Forelimb muscle (tissue), 1 donor: ENCODE results near the gene STKLD1. TPM values are rescaled to one million over a fixed set of nuclear protein-coding genes. Genes with fewer than 3 reads are reported as not detected.

ENCODE experiments used
- DNase-seq: peaks from one replicate; pipeline ENCODE4 v3.0.0-alpha.2; 2013; ENCODE audit warnings: low read depth
- polyA plus RNA-seq: library from polyadenylated mRNA; unstranded; fragments of 120-200 nt; gene quantifications from one replicate; pipeline ENCODE4 v1.2.1, GENCODE V29; 2013; ENCODE audit not compliant: insufficient read length

STKLD1 gene
- polyA plus RNA-seq, 1 donor, result 2.2 TPM

DNA sequence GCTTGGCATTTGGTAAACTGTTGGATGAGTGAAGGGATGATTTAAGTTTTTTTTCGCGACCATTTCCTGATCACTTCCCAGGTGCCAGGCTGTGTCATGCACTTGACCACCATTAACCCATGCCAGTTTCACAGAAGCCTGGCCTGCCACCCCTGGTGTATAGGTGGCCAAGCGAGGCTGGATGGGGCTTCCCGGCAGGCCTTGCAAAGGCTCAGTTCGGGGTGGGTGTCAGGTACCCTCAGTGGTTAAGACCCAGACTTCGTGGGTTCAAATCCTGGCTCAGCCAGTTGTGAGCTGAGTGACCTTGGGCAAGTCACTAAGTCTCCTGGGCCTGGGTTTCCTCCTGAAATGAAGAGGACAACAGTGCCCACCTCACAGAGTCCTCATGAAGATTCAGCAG is 30.6 kb upstream of the STKLD1 start:
- no peak for DNase-seq

DNA sequence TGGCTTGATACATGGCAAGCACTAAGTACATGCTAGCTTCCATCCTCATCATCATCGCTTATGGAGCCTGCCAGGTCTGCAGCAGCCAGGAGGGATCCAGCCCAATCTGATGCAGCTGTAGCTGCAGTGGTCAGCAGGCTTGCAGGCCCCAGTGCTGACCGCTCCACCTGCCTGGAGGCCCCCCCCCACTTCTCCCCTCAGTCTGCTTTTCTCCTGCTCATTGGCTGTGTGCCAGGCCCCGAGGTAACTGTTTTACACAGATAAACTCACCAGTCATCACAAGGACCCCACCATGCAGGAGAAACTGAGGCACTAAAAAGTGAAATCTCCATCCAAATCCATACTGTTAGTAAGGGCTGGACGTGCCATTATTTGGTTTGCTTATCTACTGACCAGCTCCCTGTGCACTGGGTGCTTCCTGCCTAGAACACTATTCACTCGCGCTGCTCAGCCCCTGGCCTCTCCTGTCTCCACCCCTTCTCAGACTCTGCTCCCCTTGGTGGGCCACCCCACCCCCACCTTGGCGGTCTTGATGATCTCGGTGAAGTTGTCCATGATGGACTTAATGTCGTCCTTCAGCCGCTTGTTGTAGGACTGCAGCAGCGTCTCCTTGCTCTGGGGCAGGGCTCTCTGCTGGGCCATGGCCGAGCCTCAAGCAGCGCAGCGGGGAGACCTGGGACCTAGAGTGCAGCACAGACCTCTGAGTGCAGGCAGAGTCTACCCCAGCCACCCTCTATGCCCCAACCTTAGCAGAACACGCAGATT is 30.0 kb upstream of the STKLD1 start:
- no peak for DNase-seq

DNA sequence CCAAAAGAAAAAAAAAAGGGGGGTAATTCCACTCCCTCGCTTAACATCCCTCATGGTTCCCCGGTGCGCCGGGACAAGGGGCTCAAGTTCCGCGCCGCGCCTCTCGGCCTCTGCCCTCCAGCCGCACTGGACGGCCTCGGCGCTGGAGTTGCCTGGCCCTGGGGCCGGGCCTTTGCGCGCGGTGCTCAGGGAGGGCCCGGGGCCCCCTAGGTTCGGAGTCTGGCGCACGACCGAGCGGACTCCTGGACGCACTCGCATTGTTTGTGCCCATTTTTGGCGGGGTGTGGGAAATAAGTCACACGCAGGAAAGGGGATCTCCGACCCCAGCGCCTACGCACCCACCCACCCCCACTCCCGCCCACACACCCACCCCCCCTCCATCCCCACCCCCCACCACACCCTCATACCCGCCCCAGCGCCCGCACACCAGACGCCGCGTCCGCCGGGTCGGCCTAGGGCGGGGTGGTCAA is 28.6 kb upstream of the STKLD1 start:
- DNase-seq, result no peak

DNA sequence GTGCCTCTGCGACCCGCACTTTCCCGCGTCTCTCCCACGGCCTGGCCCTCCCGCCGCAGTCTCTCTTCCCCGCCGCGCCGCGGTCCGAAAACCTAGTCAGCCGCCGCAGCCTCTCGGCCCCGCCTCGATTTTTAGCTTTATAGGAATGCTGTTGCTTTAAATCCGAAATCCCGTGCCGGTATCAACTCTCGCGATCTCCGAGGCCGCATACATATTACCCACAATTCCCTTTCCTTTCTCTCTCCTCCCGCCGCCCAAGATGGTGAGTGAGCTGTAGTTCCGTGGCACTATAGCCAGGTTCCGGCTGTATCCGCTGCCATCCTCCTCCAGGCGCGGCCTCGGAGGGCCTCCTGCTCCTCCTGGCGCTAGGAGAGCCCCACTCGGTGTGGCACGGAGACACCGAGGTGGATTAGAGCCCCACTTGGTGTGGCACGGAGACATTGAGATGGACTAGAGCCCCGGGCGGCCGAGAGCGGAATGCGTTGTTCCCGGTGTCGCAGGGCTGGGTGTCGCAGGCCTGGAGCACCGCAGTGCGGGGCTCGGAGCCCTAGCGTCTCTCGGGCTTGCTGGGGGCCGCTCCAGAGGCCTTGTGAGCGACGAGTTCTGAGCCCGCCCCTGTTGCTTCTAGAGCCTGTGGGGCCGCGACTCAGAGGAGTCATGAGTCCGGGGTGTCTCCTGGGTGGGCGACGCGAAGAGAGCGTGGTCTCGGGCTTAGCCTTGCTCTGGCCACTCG is 28.0 kb upstream of the STKLD1 start, which contains the start of the genes MED22 and RPL7A:
TSS of gene MED22 (minus strand) at position 147 of the 733 bp plus-strand sequence. CDS start 1,469 bp downstream, outside the sequence.
TSS of gene RPL7A (plus strand) at position 234 of the 733 bp plus-strand sequence. CDS start at position 260, 26 bp downstream.
- DNase-seq, result peak; percentile 96

DNA sequence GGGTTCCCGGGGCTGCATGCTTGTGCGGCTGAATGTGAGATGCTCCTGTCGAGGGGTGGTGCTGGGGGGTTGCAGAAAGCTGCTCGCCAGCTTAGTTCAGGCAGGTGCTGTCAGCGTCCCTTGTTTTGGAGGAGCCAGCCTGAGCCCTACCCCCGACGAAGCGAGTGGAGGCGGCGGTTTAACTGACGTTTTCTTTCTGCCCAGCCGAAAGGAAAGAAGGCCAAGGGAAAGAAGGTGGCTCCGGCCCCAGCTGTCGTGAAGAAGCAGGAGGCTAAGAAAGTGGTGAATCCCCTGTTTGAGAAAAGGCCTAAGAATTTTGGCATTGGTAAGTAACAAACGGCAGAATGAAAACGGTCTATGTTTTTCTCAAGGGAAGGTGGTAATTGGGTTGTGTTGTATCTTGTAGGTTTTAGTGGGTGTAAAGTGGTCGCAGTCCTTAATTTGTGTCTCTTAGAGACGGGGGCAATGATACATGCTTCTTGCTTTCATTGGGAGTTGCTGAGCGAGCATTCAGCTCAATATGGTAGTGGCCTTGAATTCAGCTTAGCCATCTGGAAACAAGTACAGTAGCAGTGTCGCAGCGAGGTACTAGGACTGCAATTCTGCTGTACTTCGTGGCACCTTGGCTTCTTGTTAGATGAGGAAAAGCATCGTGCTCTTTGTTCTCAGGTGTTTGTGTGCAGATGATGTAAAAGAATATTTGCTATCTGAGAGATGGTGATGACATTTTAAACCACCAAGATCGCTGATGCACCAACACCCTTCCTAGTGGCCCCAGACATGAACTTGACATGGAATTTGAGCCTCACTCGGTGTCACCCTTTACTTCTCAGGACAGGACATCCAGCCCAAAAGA is 27.2 kb upstream of the STKLD1 start:
- no peak for DNase-seq

DNA sequence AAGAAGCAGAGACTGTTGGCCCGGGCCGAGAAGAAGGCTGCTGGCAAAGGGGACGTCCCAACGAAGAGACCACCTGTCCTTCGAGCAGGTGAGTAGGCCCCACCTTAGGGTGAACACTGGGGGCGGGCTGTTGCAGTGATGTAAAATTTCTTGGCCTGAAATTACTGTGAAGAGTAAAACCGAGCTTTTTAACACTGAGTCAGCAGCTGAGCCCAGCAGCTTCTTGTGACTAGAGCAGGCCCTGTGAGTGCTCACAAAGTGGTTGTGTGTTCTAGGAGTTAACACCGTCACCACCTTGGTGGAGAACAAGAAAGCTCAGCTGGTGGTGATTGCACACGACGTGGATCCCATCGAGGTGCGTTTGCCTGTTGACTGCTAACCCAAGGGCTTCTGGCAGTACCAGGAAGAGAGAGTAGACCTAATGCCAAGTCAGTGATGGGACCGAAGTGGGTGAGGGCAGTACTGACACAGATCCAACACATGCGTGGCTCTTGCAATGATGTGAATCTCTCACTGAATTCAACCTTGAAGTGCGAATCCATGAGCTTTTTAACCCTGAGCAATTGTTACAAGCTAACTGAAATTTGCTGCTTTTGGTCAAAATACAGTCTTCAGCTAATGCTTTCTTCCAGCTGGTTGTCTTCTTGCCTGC is 26.1 kb upstream of the STKLD1 start:
- no peak for DNase-seq

DNA sequence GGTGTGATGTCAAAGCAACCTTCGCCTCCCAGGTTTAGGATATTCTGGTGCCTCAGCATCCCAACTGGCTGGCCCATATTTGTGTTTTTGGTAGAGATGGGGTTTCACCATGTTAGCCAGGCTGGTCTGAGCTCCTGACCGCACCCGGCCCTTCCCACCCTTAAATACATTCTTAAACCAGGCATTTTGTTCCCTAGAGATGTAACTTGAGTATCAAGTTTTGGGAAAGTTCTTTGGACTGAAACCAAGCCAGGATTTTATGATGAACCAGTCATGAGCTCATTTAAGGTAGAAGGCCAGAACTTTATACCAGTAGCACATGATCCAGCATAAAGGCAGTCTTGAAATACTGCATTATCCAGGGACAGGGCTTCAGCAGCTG is 24.6 kb upstream of the STKLD1 start:
- no peak for DNase-seq

DNA sequence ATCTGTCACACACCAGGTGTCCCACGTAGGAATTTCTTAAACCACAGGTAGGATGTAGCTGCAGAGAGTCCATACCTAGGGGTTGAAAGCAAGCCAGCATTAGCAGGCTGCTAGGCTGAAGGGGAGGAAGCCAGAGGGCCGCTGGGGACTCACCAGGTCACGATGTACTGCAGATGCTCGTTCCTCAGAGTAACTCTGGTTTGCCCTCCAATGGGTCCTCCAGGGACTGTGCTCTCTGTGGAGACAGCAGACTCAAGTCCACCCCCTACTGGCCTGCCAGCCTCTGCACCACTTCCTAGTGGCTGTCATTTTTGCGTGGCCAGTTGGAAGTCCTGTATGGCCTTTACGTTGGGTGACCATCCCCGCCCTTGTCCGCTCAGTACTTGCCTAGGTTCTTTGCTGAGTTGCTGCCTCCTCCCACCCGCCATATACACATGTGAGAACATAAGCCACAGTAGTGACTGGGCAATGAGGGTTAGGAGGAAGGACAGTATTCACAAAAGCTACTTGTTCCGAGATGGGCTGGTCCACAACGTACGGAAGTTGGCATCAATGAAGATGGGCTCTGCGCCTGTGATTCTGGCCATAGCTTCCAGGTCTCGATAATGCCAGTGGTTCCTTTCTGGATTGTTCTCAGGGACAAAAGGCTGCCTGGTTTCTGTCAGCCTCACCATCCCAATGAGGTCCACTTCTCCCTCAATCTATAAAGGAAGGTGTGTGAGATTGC is 24.1 kb upstream of the STKLD1 start:
- no peak for DNase-seq

DNA sequence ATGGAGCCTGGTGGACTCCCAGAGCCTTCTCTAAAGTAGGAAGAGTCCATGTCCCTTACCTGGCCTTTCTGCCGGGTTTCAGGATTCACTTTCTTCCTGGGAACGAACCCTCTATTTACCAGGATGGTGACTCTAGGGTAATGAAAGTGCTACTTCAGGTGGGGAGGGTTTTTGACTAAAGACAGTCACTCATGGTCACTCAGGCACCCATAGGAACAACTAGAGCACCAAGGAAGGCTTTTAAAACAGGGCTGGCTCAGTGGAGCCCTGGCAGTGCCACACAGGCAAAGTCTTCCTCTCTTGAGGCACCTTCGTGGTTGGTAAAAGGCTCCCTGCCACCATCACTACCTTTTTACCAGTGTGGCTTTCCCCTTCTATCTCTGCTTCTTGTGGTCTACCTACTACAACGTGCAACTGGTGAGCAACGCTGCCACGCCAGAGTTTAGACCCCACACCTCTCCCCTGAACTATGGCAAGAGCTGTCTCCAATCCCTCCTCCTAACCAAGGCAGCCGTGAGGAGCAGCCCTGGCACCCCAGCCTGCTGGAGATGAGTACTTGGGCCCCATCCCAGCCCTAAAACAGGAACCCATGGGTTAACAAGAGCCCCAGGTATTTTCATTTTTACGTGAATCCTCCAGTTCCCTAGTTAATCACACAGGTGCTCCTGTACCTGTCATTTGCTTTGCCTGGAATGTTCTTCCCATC is 23.4 kb upstream of the STKLD1 start:
- DNase-seq, result no peak

DNA sequence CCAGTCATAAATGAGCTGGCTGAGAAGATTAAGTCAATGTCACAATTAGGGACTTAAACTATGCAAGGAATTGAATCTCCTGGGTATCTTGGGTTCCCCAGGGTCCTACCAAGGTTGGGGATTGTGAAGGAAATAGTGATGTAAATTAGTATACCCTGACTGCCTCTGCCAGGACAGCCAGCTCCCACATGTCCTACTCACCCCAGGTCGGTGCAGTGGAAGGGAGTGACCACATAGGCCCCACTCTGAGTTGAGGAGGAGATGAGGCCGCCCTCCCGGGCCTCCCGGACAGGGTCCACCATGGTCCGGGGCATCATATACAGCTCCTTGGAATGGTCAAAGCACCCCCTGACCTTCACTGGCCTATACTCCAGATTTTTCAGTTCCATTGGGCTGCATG is 22.6 kb upstream of the STKLD1 start:
- DNase-seq, result no peak

DNA sequence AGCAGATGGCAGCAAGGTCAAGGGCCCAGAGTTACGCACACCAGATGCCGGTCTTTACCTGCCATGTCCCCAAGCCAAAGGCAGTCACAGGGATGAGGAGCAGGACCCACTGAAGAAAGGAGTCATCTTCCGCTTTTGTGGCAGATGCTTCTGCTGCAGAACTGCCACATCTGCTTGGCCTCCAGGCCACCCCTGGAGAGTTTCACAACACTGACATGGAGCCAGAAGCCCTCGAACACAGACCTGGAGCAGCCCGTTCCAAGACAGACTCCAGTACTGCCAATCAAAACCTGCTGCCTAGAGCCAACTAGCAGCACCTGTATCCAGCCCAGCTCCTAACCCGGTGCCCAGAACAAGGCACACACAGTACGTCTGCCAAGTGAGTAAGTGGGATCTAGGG is 21.4 kb upstream of the STKLD1 start:
- DNase-seq, result no peak

DNA sequence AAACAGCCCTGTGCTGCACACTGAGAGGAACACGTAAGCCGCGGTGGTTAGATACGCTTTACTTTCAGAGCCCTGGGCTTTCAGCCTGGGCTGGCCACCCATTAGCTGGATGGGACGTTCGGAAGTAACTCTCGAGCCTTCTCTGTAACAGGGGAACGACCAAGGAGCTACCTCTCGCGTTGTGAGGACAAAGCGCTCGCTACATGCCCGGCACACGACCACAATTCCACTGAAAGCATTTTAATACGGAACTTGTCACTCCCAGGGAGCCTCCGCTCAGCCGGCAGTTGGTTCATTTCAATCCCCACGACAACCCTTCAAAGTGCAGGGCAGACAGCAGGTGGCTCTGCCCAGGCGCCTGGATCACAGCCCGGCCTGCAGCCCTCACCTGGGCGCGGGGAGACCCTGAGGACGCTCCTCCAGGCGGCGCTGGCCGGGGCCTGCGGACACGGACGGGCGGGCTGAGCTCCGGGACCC is 20.2 kb upstream of the STKLD1 start:
- DNase-seq, result no peak

DNA sequence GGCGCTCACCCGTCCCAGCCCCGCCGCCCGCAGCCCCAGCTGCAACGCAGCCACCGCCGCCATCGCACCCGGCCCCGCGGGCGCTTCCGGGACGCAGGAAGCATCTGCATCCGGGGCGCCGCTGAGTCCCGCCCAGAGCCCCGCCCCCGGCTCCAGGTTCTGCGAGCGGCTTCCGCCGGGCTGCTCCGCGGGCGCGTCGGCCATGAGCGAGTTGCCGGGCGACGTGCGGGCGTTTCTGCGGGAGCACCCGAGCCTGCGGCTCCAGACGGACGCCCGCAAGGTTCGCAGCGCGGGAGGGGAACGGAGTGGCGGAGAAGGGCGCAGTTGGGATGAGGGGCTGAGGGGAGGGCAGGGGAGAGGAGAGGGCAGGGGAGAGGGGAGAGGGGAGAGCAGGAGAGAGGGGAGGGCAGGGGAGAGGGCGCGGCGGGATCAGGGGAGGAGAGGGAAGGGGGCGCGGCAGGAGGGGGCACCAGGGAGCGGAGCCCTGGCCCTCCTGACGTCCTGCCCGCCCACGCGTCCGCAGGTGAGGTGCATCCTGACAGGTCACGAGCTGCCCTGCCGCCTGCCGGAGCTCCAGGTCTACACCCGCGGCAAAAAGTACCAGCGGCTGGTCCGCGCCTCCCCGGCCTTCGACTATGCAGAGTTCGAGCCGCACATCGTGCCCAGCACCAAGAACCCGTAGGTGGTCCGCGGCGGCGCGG is 19.6 kb upstream of the STKLD1 start, which contains the start of the genes SURF1 and SURF2:
TSS of gene SURF1 (minus strand) at position 97 of the 701 bp plus-strand sequence. CDS start at position 63, 34 bp downstream.
TSS of gene SURF2 (plus strand) at position 160 of the 701 bp plus-strand sequence. CDS start at position 203, 43 bp downstream.
- DNase-seq, result no peak

DNA sequence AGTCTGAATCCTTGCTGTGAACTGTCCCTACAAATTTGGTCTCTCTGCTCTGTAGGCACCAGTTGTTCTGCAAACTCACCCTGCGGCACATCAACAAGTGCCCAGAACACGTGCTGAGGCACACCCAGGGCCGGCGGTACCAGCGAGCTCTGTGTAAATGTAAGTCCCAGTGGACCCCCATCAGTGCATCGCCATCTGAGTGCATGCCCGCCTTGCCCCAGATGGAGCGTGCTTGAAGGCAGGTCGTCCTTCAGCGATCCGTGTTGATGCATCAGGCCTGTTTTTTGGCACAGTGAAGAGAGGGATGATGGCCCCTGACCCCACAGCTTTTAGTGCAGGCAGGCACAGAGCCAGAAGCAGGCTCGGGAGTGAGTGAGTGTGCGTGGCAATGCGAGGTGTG is 18.5 kb upstream of the STKLD1 start:
- no peak for DNase-seq

DNA sequence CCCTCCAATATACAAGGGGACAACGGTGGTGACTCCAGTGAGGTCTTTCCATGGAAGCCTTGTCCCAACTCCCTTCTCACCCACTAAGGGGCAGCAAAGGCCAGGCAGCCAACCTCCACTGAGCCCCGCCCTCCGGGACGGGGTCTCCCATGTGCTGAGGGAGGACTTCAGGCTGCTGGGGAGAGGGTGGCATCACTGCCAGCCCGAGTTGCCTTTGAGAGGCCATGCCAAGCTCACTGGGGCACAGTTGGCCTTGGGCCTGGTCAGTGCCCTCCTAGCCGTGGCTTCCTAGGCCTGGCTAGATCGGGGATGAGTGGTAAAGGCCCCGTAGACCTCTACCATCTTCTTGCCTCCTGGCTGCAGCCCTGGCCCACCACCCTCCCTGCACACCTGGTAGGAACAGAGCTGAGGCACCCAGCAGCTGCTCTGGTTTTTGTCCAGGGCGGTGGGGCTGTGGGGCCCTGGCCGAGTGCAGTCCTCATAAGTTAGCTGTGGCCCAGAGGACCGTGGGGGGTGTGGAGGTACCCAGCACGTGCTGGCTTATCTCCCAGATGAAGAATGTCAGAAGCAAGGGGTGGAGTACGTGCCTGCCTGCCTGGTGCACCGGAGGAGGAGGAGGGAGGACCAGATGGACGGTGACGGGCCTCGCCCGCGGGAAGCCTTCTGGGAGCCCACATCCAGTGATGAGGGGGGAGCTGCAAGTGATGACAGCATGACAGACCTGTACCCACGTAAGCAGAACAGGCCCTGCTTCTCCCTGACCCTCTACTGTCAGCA is 16.6 kb upstream of the STKLD1 start:
- no peak for DNase-seq

DNA sequence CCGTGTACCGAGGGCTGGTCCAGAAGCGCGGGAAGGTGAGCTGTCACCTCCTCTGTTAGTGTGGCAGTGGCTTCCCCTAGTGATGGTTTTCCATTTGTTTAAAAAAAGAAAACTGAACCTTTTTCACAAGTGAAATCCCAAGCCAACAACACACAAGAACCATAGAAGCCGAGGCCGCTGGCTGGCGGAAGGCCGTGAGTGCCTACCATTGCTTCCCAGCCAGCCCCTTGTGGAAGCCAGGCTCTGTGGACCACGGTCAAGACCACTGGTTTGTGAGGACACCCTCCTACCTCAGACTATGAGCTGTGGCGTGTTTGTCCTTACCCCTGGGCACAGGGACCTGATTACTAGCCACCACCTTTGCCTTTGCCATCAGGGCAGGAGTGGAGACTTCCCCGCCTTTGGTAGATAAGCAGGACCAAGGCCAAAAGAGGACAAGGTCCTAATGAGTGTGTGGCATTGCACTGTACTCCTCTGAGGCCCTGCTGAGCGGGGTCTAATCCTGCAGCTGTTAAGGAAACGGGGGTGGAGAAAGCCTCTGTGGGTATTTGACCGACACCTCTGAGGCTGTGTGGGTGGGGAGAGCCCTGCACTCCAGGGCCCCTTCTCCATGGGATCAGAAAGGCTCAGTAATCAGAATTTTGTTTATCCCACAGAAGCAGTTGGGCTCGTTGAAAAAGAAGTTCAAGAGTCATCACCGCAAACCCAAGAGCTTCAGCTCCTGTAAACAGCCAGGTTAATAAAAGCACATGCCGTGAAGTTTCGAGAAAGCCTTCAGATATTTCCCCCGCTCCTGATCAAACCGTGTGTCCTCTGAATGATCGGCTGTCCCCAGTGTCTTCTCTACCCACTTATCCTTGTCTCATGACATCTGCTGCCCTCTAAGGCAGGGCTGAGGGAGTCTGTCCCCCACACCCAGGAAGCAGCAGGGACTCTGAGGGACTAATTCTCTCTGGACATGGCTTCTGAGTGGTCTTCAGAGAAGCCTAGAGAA is 15.5 kb upstream of the STKLD1 start:
- no peak for DNase-seq

DNA sequence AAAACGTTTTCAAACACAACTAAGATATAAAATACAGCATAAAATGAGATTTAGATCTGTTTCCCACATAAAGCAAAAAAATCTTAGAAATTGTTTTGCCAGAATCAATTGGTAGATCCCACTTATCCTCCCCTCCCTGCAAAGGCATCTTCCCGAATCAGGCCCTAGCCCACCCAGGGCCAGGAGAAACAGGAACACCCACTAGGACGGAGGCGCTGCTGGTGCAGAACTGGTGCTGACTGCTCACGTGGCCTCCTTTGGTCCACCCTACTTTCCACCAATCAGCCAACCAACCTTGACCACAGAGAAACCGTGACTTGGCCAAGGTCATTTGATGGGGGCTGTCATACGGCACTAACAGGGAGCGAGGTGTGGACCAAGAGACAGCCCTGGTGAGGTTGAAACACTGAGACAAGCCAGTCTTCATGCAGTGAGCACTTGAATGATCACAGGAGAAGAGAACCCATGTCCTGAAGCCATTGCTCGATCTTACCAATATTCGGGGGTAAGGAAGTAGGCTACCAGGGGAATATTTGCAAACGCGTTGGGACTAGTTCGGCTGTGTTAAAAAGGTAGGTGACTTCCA is 14.6 kb upstream of the STKLD1 start:
- DNase-seq, result no peak
